Measurements from ENCODE around the gene TSPOAP1.

DNA sequence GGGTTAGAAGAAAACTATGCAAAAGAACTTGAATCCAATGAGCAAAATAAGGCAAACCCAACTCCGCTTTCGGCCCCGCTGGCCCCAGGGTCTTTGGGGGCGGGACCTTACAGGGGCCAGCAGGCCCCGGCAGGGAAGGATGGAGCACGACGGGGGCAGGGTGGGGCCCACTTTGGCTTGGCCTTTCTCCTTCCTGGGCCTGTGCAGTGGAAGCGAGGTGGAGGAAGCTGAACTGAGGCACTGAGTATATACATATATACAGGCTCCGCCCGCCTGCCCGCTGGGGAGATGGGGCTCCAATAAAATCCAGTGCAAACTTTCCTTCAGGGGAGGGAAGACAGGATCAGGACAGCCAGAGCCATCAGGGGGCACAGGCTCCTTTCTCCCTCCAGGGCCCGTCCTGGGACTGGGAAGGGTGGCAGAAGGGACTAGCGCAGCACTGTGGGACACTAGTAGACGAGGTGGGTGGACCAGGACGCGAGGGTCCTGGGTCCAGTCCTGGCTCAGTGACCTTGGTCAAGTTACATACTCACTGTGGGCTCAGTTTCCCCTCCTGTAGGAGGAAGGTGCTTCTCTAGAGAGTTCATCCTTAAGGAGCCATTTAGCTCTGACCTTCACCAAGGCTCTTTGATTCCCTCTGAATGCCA, 27.0 kb downstream of the TSPOAP1 start:
- TF ChIP-seq, protein P1, sequence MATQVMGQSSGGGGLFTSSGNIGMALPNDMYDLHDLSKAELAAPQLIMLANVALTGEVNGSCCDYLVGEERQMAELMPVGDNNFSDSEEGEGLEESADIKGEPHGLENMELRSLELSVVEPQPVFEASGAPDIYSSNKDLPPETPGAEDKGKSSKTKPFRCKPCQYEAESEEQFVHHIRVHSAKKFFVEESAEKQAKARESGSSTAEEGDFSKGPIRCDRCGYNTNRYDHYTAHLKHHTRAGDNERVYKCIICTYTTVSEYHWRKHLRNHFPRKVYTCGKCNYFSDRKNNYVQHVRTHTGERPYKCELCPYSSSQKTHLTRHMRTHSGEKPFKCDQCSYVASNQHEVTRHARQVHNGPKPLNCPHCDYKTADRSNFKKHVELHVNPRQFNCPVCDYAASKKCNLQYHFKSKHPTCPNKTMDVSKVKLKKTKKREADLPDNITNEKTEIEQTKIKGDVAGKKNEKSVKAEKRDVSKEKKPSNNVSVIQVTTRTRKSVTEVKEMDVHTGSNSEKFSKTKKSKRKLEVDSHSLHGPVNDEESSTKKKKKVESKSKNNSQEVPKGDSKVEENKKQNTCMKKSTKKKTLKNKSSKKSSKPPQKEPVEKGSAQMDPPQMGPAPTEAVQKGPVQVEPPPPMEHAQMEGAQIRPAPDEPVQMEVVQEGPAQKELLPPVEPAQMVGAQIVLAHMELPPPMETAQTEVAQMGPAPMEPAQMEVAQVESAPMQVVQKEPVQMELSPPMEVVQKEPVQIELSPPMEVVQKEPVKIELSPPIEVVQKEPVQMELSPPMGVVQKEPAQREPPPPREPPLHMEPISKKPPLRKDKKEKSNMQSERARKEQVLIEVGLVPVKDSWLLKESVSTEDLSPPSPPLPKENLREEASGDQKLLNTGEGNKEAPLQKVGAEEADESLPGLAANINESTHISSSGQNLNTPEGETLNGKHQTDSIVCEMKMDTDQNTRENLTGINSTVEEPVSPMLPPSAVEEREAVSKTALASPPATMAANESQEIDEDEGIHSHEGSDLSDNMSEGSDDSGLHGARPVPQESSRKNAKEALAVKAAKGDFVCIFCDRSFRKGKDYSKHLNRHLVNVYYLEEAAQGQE (IDR thresholded peaks at IDR 0.05; ENCODE audit: insufficient read depth in 1 of 2, low read depth in 2 of 2, low read length in 2 of 2), result no peak
- TF ChIP-seq POLR2AphosphoS5 (IDR thresholded peaks at IDR 0.05; ENCODE audit: low read depth, low read length) (no peak), SIN3A (IDR thresholded peaks at IDR 0.05; ENCODE audit: borderline replicate concordance, insufficient read depth, low read length) (no peak), TAF1 (IDR thresholded peaks at IDR 0.05; ENCODE audit: borderline replicate concordance, insufficient read depth, low read length) (no peak)

Measured in PFSK-1 (cell line).